Type B pancreatic cell (in vitro differentiated cells): Measurements from ENCODE around the gene HDGFL1. TPM values are rescaled to one million over a fixed set of nuclear protein-coding genes. Genes with fewer than 3 reads are reported as not detected.

Experiments used
- DNase-seq: peaks from one replicate; pipeline ENCODE4 v3.0.0; 2021; ENCODE audit warnings: mixed read lengths; ENCODE audit not compliant: unreplicated experiment; ENCODE audit errors: extremely low spot score
- H3K27ac Mint-ChIP-seq: 2 replicates; pipeline ENCODE4 v1.8.0; 2021; ENCODE audit warnings: mild to moderate bottlenecking, mixed read lengths
- H3K27me3 Mint-ChIP-seq: 2 replicates; pipeline ENCODE4 v1.8.0; 2021; ENCODE audit warnings: mixed read lengths
- H3K36me3 Mint-ChIP-seq: 2 replicates; pipeline ENCODE4 v1.8.0; 2021; ENCODE audit warnings: mixed read lengths
- H3K4me1 Mint-ChIP-seq: one replicate; pipeline ENCODE4 v1.8.0; 2021; ENCODE audit warnings: mixed read lengths; ENCODE audit not compliant: unreplicated experiment
- H3K4me3 Mint-ChIP-seq: 2 replicates; pipeline ENCODE4 v1.8.0; 2021; ENCODE audit warnings: mild to moderate bottlenecking, mixed read lengths
- H3K9me3 Mint-ChIP-seq: 2 replicates; pipeline ENCODE4 v1.8.0; 2021; ENCODE audit warnings: mixed read lengths
- CTCF ChIP-seq: fragments of 200-600 bp; sonication (generic); conservative IDR thresholded peaks from 2 replicates; pipeline ENCODE4 v1.5.0; 2021; ENCODE audit warnings: antibody characterized with exemption, mild to moderate bottlenecking
- total RNA-seq: library from RNA; stranded (reverse); gene quantifications from 2 replicates; pipeline ENCODE4 v1.2.1, GENCODE V29; 2021; ENCODE audit warnings: low replicate concordance

Gene HDGFL1
- total RNA-seq, 1 donor from 2014 or later, result not detected

- Mint-ChIP-seq H3K4me3 (no peak overlapping the region), H3K27me3 (no peaks in the 10 kb centered on the region), H3K36me3 (no peaks in the 10 kb centered on the region), H3K9me3 (no peaks in the 10 kb centered on the region), H3K27ac (no peak overlapping the region), H3K4me1 (no peaks in the 10 kb centered on the region)
- no peak for DNase-seq
- TF ChIP-seq CTCF, result no peak
Measured at GRCh38 chr6:22605736-22606135, 36.4 kb downstream of the HDGFL1 start.

- Mint-ChIP-seq H3K4me3 (no peak overlapping the region), H3K36me3 (no peaks in the 10 kb centered on the region), H3K9me3 (no peaks in the 10 kb centered on the region), H3K27ac (no peak overlapping the region), H3K4me1 (peaks cover 27% of the 10 kb centered on the region), H3K27me3 (no peaks in the 10 kb centered on the region)
- TF ChIP-seq CTCF, result no peak
- no peak for DNase-seq
Measured at GRCh38 chr6:22610127-22610526, 40.8 kb downstream of the HDGFL1 start.

GRCh38 chr6:22612236-22612635 is 42.9 kb downstream of the HDGFL1 start:
- Mint-ChIP-seq H3K36me3 (no peaks in the 10 kb centered on the region), H3K4me3 (peak overlapping the region; percentile 11), H3K27me3 (no peaks in the 10 kb centered on the region), H3K27ac (no peak overlapping the region), H3K4me1 (peaks cover 27% of the 10 kb centered on the region), H3K9me3 (no peaks in the 10 kb centered on the region)
- DNase-seq, result no peak
- TF ChIP-seq CTCF, result no peak

GRCh38 chr6:22613051-22613450 is 43.7 kb downstream of the HDGFL1 start:
- Mint-ChIP-seq H3K4me3 (no peak overlapping the region), H3K27me3 (no peaks in the 10 kb centered on the region), H3K4me1 (peaks cover 27% of the 10 kb centered on the region), H3K9me3 (peaks cover under 1% of the 10 kb centered on the region), H3K36me3 (no peaks in the 10 kb centered on the region), H3K27ac (no peak overlapping the region)
- no peak for DNase-seq
- no peak for TF ChIP-seq CTCF

GRCh38 chr6:22613695-22614094 is 44.3 kb downstream of the HDGFL1 start:
- Mint-ChIP-seq H3K27ac (no peak overlapping the region), H3K27me3 (no peaks in the 10 kb centered on the region), H3K4me1 (peaks cover 27% of the 10 kb centered on the region), H3K9me3 (peaks cover 5% of the 10 kb centered on the region), H3K4me3 (peak overlapping the region; percentile 20), H3K36me3 (no peaks in the 10 kb centered on the region)
- DNase-seq, result no peak
- TF ChIP-seq CTCF, result no peak

- H3K27ac Mint-ChIP-seq, result no peak overlapping the region
- TF ChIP-seq CTCF, result no peak
- H3K36me3 Mint-ChIP-seq, result no peaks in the 10 kb centered on the region
- DNase-seq, result no peak
- no peaks in the 10 kb centered on the region for H3K27me3 Mint-ChIP-seq
- H3K9me3 Mint-ChIP-seq, result peaks cover 5% of the 10 kb centered on the region
- no peak overlapping the region for H3K4me3 Mint-ChIP-seq
- peaks cover 27% of the 10 kb centered on the region for H3K4me1 Mint-ChIP-seq
Measured at GRCh38 chr6:22614547-22614946, 45.2 kb downstream of the HDGFL1 start.
